Activated CD8-positive, alpha-beta memory T cell treated with anti-CD3 and anti-CD28 coated beads, Interleukin-2, amount 50 U/mL, for 4 hours (primary cell): ENCODE results near the gene PDIA4.
"Not testable (repeated sequence)": the region's sequence is repeated elsewhere in the genome, so short reads cannot be mapped to it uniquely, and the experiment has no call there.

Experiments
- DNase-seq: peaks from one replicate; pipeline ENCODE4 v3.0.0-alpha.2; 2020

Gene PDIA4, protein sequence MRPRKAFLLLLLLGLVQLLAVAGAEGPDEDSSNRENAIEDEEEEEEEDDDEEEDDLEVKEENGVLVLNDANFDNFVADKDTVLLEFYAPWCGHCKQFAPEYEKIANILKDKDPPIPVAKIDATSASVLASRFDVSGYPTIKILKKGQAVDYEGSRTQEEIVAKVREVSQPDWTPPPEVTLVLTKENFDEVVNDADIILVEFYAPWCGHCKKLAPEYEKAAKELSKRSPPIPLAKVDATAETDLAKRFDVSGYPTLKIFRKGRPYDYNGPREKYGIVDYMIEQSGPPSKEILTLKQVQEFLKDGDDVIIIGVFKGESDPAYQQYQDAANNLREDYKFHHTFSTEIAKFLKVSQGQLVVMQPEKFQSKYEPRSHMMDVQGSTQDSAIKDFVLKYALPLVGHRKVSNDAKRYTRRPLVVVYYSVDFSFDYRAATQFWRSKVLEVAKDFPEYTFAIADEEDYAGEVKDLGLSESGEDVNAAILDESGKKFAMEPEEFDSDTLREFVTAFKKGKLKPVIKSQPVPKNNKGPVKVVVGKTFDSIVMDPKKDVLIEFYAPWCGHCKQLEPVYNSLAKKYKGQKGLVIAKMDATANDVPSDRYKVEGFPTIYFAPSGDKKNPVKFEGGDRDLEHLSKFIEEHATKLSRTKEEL

DNA sequence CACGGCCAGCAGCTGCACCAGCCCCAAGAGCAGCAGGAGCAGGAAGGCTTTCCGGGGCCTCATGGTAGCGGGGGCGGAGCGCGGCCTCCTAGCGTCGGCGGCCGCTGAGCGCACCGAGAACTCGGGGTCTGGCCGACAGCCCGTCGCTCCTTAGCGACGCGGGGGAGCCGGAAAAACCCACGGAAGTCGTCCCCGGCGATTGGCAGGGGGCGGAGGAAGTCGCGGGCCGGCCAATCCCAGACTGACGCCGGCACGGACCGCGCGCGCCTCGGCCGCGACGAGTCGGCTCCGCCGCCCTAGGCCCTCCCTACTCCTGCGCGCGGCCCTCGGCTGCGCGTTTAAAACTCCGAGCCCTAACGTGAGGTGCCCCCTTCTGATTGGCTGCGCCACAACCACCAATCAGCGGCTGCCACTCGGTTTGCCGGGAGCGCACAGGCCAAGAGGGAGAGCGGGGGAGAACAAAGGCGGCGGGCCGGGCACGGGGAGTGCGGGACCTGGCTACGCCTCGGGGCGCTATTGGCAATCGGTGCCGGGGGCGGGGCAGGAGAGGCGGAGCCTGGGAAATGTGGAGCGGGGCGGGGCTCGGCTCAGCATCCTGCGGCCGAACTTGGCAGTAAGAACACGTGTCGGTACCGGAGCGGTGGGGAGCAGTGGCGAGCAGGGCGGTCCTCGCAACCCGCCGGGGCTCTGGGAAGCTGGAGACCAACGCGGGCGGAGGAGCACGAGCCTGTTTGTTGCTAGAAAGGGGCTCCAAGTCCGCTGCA is at the start of gene PDIA4:
Gene PDIA4 (minus strand): TSS at position 160 of the 764 bp plus-strand sequence. CDS start 97 bp downstream, at position 63.
- peak; percentile 100 for DNase-seq

DNA sequence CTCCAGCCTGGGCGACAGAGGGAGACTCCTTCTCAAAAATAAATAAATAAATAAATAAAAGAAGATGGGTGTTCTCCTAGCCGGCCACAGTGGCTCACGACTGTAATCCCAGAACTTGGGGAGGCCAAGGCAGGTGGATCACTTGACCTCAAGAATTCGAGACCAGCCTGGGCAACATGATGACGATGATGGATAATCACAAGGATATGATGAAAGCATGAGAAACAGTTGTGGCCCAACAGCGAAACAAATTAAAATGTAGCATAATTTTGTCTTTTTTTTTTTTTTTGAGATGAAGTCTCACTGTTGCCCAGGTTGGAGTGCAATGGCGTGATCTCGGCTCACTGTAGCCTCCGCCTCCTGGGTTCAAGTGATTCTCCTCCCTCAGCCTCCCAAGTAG is 49.3 kb upstream of the PDIA4 start:
- DNase-seq, result no peak

DNA sequence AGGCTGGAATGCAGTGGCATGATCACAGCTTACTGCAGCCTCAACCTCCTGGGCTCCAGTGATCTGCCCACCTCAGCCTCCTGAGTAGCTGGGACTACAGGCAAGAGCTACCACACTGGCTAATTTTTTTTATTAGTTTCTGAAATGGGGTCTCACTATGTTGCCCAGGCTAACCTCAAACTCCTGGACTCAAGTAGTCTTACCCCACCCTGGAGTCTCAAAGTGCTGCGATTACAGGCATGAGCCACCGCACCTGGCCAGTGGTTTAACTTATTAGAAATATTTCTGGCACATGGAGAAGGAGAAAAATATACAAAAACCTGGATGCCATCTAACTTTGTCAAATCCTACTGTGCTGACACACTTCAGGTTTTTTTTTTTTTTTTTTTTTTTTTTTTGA is 47.0 kb upstream of the PDIA4 start:
- DNase-seq, result no peak

DNA sequence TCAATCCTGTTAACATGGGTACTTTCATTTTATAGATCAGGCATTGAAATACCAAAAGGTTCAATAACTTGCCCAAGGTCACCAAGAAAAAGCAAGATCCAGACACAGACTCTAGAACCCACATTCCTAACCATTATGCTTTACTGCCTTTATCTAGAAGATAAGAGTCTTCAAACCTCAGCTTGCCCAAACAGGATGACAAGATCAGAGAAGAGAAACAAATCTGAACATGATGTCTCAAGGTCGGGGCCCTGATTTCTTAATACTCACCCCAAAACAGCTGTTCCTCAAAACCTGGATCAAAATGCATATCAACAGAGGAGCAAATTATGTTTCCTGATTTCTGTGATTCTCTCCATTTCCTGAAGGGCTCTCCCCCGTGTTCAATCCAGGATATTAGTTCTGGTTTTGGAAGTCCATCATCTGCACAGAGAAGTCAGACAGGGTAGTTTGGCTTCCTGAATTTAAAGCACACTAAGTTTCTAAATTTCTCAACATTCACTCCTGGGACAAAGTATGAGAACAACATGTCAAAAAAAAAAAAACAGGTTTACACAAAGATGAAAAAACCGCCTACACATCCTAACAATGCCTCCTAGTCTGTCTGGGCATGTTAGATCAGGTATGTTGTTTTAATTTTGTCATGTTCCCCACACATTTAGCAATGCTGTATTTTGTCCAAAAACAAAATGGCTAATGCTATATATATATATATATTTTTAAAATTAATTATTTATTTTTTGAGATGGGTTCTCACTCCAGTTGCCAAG is 46.0 kb upstream of the PDIA4 start:
- no peak for DNase-seq

DNA sequence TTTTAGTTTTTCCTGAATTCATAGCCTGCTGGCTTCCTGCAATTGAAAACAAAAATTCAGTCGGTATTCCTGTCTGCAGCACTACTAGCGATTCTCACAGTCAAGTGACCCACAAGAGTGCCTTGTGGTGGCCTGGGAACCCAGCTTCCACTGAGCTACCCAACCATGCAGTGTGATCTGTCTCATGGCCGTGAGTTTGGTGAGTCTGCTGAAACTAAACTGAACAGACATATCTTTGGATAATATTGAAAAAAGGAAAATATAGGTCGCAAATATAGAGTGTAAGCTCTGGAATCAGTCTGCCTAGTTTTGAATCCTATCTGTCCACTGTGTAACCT is 44.1 kb upstream of the PDIA4 start:
- DNase-seq, result no peak

DNA sequence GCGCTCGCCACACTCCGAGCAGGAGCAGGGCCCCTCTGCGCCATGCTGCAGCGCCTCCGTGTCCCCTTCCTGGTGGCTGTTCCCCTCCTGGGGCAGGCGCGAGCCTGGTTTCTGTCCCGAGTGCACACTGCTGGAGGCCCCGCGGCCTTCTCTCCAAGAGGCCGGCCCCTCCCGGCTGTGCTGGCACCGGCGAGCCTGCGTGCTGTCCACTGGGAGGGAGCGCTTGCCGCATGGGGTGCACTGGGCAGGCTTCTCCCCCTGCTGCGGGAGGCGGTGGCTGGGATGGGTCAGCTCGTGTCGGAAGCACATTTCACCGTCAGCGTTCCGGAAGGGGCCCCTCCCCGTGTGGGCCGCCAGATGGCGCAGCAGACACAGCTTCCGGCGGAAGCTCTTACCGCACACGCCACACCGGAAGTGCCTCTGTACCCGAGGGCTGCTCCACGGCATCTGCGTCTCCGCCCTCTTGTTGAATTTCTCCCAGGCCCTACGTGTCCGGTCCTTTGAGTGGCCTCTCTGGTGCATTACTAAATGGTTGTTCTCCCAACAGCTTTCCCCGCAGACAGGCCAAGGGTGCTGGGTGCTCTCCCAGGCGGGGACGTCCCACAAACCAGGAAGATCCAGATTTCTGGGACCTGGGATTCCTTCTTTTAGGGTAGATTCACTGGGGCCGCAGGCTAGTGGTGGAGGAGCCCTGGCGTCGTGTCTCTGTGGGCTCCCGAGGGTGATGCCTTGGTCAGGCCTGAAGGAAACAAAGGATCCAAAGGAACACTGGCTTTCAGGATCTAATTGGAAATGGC is 43.5 kb upstream of the PDIA4 start:
- peak; percentile 48 for DNase-seq

DNA sequence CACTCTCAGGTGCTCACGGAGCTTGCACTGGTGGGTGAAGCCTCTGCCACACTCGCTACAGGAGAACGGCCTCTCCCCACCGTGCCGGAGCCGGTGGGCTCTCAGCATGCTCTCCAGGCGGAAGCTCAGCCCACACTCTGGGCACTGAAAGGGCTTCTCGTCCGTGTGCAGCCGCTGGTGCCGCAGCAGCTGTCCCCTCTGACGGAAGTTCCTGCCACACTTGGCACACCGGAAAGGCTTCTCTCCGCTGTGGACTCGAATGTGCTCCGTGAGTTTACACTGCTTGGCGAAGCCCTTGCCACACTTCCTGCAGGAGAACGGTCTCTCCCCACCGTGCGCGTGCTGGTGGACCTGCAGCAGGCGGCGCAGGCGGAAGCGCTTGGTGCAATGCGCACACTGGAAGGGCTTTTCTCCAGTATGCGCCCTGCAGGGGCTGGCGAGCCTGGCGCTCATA is 42.9 kb upstream of the PDIA4 start:
- no peak for DNase-seq

DNA sequence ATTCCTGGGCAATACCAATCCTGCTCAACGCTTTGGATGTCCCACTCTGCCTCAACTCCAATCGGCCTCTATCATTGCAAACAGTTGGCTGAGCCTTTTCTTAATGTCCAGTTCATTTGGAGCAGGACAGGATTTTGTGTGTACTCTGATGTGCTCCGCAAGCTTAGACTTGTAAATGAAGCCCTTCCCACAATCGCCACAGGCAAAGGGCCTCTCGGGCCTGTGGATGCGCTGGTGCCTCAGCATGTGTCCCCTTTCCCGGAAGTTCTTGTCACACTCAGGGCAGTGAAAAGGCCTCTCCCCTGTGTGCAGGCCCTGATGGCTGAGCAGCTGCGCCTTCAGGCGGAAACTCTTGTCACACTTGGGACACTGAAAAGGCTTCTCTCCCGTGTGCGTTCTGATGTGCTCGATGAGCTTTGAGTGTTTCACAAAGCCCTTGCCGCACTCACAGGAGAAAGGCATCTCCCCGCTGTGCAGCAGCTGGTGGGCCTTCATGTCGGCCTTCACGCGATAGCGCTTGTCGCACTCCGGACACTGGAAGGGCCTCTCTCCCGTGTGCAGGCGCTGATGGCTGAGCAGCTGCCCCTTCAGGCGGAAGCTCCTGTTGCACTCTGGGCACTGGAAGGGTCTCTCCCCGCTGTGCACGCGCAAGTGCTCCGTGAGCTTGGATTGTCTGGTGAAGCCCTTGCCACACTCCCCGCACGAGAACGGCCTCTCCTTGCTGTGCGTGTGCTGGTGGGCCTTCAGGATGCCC is 42.2 kb upstream of the PDIA4 start:
- no peak for DNase-seq

DNA sequence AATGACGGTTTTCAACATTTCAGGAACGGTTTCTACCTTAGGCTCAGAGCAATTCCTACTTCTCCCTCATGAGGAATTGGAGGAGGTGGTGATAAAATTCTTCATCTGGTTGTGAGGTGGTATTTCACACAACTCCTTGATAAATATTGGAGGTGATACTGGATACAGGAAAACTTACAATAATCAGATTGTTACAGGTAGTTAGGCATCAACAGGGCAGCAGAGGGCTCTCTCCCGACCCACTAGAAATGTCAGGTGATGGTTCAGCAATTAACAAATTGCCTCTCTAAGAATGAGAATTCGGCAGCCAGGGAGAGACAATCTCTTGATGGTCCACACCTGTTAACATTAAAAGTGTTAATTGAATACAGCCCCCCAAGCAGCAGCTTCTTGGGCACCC is 39.6 kb upstream of the PDIA4 start:
- no peak for DNase-seq

DNA sequence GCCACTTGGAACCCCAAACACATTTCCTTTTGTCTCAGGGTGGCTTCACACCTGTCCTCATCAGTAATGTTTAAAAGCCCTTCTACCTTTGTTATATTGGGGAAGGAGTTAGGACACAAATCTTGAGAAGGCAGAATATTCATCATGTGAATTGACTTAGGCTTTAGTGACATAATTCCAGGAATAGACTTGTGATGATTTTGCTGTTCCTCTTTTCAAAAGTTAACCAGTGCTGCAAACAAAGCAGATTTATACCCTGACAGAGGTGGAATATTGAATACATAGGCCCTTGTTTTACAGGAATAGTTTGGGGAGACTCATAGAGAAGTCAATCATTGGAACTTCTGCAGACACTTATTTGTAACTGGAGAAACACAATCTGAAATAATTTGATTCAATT is 35.2 kb upstream of the PDIA4 start:
- no peak for DNase-seq

DNA sequence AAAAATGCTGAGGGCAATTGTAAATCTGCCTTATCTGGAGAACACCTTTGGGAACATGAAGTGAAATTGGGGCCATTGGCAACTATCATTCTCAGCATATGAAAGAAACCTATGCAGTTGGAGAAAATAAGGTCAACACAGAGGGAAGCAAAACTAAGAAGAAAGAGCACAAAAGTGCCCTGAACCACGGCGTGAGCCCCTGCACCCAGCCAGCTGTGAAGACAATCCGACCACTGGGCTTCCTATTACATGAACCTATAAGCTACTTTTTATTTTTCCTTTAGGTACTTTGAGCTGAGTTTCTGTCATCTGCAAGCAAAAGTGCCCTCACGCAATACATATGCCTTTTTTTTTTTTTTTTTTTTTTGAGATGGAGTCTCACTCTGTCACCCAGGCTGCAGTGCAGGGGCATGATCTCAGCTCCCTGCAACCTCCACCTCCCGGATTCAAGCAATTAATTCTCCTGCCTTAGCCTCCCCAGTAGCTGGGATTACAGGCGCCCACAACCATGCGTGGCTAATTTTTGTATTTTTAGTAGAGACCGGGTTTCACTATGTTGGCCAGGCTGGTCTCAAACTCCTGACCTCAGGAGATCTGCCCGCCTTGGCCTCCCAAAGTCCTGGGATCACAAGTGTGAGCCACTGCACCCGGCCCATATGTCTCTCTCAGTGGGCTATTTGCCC is 34.1 kb upstream of the PDIA4 start:
- DNase-seq, result not testable (repeated sequence)

DNA sequence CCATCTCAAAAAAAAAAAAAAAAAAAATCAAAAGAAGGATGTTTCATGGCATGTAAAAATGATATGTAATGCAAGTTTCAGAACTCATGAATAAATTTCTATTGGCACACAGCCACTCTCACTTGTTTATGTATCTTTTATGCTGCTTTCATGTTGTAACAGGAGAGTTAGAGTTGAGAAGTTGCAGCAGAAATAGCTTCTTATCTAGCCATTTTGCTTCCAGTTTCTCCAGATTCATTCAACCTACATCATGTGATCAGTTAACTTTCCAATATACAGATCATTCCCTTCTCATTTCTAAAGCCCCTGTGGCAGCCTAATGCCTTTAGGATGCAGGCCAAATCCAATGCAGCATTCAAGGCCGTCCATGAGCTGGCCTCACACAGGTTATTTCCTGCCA is 31.9 kb upstream of the PDIA4 start:
- DNase-seq, result no peak

DNA sequence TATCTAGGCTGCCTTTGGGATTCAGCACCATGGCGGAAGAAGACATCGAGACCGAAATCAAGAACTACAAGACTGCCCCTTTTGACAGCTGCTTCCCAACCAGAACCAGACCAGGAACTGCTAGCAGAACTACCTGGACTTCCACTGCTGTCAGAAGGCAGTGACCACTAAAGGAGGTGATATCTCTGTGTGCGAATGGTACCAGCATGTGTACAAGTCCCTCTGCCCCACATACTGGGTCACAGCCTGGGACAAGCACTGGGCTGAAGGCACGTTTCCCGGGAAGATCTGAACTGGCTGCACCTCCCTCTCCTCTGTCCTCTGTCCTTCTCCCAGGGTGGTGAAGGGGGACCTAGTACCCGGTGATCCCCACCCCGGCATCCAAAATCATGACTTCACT is 25.6 kb upstream of the PDIA4 start:
- DNase-seq, result no peak

DNA sequence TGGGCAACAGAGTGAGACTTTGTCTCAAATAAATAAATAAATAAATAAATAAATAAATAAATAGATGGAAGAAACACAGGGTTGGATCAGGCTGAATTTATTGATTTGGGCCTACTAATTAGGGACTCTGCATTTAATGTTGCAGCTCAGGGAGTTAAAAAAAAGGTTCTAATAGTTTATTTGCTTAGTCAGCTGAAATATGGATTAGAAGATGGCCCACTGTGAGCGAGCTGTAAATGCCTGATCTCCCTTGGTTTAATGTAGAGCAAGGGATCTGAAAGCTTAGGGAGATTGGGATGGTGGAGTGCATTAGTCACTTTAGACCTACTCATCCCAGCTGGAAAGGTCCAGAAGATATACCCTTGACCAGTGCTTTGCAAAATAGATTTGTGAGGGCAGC is 25.1 kb upstream of the PDIA4 start:
- no peak for DNase-seq

DNA sequence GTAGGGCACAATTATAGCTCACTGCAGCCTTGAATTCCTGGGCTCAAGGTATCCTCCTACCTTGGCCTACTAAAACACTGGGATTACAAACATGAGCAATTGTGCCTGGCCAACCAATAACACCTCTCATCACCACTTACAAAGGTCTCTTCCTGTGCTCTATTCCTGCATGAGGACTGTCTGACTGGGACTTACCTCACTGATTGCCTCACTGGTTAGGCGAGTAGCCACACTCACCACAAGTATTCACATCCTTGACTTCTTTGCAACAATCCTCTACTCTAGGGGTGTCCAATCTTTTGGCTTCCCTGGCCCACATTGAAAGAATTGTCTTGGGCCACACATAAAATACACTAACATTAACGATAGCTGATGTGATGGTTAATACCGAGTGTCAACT is 22.6 kb upstream of the PDIA4 start:
- DNase-seq, result no peak

DNA sequence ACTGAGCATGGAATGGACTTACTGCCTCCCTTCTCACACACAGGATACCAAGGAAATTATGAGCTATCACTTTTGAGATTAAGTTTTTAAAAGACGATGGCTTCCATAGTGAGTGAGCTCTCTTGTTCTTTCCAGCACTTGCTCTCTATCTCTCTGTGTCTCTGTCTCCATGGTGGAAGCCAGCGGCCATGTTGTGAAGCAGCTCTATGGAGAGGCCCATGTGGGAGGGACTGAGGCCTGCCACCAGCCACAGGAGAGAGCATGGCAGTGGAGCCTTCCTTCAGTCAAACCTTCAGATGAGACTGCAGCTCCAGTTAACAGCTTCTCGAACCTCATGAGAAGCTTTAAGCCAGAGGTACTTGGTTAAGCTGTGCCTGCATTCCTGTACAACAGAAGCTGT is 20.5 kb upstream of the PDIA4 start:
- DNase-seq, result no peak

DNA sequence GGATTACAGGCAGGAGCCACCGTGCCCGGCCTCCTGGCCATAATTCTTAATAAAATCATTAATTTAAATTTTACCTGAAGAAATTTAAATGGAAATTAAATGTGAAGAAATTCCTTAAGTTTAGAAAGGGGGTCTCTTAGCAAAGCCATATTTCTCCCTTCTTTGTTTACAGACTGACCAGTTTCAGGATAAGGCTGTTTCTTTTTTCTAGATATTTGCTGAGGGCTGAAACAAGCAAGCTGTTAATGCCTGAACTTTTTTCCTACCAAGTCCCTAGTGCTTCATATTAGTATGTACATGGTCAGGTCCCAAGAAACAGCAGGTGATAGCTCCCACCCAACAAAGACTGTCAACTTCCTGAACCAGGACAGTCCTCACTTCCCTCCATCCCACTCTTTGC is 18.1 kb upstream of the PDIA4 start:
- no peak for DNase-seq

DNA sequence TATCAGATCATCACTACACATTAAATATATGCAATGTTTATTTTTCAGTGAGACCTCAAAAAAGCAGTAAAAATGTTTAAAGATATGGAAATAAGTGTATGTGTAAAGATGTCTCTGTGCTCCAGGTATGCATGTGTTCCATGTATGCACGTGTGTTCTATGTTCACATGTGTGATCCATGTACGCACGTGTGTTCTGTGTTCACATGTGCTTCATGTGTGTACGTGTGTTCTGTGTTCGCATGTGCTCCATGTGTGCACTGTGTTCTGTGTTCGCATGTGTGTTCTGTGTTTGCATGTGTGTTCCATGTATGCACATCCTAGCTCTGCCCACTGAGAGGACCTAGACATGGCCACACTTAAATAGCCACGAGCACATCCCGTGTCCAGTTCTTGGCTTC is 15.6 kb upstream of the PDIA4 start:
- DNase-seq, result no peak

DNA sequence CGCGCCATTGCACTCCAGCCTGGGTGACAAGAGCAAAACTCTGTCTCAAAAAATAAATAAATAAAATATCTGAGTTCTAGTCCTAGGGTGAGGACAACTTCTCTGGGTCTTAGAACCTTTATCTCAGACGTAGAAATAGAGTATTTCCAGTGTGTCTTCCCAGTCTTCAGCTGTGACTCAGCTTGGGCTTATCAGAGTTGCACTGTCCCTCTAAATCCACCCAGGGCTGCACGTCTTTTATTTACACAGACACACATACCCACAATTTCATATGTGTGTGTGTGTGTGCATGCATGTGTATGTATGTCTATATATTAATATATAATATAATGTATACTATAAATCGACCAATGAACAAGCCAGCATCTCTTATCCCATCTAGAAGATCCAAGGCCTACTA is 13.0 kb upstream of the PDIA4 start:
- no peak for DNase-seq

DNA sequence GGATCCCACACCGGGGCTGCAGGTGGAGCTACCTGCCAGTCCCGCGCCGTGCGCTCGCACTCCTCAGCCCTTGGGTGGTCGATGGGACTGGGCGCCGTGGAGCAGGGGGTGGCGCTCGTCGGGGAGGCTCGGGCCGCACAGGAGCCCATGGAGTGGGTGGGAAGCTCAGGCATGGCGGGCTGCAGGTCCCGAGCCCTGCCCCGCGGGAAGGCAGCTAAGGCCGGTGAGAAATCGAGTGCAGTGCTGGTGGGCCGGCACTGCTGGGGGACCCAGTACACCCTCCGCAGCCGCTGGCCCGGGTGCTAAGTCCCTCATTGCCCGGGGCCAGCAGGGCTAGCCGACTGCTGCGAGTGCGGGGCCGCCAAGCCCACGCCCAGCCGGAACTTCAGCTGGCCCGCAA is 10.3 kb upstream of the PDIA4 start:
- DNase-seq, result not testable (repeated sequence)

DNA sequence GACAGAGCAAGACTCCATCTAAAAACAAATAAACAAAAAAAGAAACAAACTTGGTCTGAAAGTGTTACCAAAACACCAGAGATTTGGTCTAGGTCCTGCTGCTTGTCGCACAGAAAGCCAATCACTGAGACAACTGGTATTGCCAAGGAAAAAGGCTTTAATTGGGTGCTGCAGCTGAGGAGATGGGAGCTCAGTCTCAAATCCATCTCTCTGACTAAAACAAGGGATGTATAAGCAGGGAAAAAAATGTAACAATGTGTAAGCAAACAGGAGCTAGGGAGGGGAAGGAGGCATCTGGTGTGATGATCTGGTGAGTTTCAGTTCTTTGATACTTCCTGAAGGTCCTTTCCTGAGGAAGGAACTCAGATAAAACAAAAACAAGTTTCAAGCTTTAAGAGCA is 8.4 kb upstream of the PDIA4 start:
- no peak for DNase-seq
